Renal cortex interstitium (tissue), 11 donors: ENCODE results near the gene LPGAT1. TPM values are rescaled to one million over a fixed set of nuclear protein-coding genes. Genes with fewer than 3 reads are reported as not detected.
"Not testable (repeated sequence)": the region's sequence is repeated elsewhere in the genome, so short reads cannot be mapped to it uniquely, and the experiment has no call there.

Experiments
- DNase-seq, 11 donors: peaks; one replicate each; pipeline ENCODE4 v3.0.0-alpha.2; 2013; ENCODE audit warnings: low read depth in 9 of 11, low spot score in 4 of 11; ENCODE audit errors: extremely low read depth in 1 of 11
- polyA plus RNA-seq, 3 donors: library from polyadenylated mRNA; unstranded; fragments of 120-200 nt; gene quantifications; one replicate each; pipeline ENCODE4 v1.2.1, GENCODE V29; 2013; ENCODE audit not compliant: insufficient read length in 3 of 3

The LPGAT1 gene
- polyA plus RNA-seq, 3 donors: 23.8 to 28.7 (median 27.6) TPM

DNA sequence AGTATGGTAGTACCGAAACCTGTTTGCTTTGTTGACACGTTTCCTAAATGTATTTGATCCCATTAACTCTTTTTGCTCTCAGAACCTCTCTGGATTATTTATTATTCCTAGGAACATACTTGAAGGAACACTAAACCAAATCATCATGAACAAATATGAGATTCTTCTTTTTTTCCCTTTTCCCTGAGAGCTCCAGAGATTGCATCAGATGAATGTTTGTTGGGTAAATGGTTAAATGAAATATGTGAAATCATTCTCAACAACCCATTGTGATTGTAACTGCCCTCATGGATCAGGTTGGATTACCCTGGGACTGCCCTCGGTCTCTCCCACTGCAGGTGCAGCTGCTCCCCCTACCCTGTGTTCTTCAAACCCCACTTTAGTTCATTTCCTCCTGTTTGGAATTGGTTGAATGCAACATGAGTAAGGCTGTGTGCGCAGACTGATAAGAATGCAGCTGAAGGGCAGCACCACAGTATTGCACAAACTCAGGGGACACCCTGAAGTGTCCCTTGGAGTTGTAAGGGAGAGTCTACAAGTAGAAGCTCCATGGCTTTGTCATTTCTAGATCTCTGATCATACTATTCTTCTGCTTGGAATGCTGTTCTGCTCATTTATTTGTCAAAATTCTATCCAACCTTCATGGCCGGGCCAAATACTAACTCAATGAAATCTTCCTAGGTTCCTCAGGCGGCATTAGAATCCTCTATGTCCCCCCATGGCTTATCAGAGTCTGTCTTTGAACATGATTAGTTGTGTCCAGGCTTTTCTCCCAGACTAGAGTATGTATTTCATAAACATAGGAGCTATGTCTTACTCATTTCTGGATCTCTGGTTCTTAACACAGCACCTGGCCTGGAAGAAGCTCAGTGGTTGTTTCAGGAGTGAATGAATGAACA lies 108.0 kb downstream of the LPGAT1 start:
- DNase-seq: no peak

- not testable (repeated sequence) for DNase-seq
These were observed 114.0 kb downstream of the LPGAT1 start for GRCh38 chr1:211716555-211716954.

DNA sequence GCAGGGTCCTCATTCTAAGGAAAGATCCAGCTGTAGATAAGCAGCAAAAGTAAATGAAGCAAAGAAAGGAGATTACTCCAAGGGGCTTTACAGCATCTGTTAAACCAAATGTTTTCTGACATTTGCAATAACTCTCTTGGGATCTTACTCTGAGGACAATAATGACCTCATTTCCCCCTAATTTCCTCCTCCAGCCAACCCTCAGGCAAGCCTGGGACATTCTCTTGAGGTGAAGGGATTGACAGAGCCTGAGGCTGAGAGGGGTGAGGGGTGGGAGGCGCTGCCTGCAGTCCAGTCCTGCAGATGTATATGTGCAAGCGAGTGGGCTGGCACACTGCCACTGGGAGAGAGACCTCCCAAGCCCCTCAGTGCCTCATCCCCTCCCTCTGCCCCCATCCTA lies 114.6 kb downstream of the LPGAT1 start:
- no peak for DNase-seq

DNA sequence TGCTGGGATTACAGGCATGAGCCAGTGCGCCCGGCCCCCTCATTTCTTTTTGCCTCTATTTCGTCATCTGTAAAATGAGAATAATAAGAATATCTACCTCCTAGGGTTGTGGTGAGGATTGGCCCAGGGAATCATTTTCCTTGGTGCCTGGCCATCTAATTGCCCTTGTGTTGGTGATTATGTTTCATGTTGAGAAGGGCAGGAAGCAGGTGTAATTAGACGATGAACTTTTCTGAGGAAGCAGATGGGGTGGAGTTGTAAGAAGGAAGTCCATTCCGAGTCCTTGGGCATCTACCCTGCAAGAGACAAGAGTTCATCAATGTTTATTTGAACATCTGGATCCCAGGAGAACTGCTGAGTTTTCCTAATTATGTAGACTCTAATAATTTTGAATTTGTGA lies 116.4 kb downstream of the LPGAT1 start:
- DNase-seq: no peak

DNA sequence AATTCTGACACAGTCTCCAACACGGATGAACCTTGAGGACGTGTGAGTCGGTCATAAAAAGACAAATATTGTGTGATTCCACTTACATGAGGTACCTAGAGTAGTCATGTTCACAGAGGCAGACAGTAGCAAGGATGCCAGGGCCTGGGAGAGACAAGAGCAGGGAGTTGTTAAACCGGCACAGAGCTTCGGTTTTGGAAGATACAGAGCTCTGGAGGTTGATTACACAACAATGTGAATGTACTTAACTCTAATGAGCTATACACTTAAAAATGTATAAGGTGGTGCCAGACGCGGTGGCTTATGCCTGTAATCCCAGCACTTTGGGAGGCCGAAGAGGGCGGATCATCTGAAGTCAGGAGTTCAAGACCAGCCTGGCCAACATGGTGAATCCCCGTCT lies 117.3 kb downstream of the LPGAT1 start:
- DNase-seq: no peak

DNA sequence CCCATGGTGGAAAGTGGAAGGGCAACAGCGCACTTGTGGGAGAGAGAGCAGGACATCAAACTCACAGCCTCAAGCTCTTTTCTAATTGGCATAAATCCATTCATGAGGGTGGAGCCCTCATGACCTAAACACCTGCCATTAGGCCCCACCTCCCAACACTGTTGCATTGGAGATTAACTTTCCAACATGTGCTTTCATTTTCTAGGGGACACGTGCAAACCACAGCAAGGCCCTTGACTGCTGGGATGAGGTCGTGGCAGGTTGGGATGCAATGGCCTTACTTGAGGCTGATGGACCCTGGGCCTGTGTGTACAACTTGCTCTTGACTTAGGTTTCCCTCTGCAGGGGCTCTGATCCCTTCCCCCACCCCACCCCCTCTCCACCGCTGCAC lies 119.3 kb downstream of the LPGAT1 start:
- no peak for DNase-seq

DNA sequence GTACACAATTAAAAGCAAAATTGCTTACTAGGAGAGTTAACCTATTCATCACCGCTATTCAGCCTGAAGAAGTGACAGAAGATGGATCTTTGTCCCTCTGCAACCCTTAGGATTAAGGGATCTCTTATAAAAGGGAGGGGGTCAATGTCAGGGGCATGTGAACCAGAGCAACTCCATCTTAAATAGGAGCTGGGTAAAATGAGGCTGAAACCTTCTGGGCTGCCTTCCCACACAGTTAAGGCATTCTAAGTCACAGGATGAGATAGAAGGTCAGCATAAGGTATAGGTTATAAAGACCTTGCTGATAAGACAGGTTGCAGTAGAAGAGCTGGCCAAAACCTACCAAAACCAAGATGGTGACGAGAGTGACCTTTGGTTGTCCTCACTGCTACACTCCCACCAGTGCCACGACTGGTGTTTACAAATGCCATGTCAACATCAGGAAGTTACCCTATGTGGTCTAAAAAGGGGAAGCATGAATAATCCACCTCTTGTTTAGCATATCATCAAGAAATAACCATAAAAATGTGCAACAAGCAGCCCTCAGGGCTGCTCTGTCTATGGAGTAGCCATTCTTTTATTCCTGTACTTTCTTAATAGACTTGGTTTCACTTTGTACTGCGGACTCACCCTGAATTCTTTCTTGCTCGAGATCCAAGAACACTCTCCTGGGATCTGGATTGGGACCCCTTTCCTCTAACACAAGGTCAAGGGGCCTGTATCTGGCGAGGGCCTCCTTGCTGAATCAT lies 119.8 kb downstream of the LPGAT1 start:
- no peak for DNase-seq

- DNase-seq: no peak
These were observed 121.6 kb downstream of the LPGAT1 start for GRCh38 chr1:211708926-211709325.

GRCh38 chr1:211708006-211708405 lies 122.6 kb downstream of the LPGAT1 start:
- DNase-seq: no peak

DNA sequence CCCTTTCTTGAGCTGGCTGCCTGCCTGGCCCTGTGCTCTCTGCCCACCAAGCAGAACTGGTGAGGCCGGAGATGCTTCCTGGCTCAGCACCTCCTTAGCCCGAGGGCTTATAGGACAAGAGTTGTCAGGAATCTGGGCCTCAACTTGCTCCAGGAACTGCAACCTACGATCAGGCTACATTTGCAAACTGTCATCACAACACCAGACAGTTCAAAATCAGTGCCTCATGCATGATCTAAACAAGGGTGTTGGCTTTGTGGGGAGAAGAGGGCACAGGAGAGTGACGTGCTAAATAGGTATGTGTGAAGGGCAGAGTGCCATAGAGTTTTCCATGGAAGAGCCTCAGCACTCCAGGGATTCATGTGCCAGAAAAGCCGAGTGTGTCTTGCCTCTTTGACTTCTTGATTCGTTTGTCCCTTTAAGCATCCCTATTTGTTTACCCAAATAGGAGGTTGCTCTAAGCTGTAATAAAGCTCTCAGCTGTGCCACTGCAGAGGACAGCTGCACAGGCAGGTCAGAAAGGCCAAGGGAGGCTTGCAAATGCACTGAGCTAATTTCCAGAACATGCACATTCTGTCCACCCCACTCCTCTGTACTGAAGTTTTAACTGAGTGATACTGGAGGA lies 125.0 kb downstream of the LPGAT1 start:
- DNase-seq: no peak

- no peak for DNase-seq
These were observed 126.0 kb downstream of the LPGAT1 start for GRCh38 chr1:211704543-211704942.

GRCh38 chr1:211703812-211704537 lies 126.6 kb downstream of the LPGAT1 start:
- no peak for DNase-seq

DNA sequence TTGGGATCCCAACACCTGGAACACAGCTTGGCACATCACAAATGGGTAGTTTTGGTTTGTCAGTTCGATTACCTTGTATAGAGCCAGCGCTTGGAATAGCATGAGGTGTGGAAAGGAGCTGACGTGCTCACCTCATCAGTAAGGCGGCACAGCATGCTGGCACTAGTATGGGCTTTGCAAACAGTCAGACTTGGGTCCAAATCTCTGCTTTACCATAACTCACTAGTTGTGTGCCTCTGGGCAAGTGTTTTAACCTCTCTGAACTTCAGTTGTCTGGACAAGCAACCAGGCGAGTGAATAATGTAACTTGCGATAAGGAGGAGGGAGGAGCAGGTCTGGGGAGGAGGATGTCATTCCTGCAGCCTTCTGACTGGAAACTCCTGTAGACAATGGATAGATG lies 128.8 kb downstream of the LPGAT1 start:
- no peak for DNase-seq

DNA sequence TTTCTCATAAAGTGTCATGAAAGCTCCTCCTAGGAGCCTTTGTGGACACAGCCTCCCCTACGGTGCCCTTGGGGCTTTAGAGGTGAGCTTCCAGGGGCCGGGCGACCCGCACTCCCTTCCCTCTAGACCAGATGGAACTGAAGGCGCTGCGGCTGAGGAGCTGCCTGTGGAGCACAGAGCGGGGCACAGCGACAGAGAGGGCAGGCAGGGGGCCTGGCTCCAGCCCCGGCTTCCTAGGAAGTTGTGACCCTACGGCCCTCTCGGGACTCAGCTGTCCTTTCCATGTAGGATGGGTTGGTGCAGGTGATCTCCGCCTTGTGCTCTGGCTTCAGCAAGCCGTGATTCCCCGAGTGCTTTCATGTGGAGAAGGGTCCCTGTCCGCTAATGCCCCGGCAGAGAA lies 131.5 kb downstream of the LPGAT1 start:
- DNase-seq: no peak

DNA sequence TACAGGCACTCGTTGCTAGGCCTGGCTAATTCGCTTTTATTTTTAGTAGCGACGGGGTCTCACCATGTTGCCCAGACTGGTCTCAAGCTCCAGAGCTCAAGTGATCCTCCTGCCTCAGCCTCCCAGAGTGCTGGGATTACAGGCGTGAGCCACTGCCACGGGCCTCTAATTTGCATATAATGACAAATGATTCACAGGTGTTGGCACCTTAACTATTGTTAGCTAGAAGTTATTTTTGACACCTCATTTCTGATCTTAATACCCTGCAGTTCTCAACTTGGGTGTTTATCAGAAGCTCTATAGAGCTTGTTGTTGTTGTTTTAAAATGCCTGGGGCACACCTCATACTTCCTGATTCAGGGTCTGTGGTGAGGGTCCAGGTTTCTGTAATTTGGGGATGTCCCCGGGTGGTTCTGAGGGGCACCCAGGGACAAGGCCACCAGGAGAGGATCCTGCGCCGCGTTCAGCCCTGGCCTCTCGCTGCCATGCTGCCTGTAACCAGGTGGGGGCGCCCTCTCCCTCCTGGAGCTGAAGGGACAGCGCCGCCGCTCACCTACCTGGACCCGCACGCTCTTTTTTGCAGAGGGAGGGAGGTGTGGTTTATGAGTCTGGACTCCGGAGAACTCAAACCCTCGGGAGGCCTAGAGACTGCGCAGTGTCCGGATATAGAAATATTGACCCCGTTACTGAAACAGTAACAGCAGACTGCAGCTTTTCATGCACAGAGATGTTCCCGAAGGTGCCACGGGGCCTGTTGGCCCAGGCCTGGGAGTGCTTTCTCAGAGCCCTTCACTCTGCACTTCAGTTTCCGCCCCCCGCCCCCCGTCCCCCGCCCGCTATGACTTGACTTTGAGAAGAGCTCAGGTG lies 132.2 kb downstream of the LPGAT1 start:
- DNase-seq: peak in 9 of 11 donors; percentile 33 to 67 (median 56)

DNA sequence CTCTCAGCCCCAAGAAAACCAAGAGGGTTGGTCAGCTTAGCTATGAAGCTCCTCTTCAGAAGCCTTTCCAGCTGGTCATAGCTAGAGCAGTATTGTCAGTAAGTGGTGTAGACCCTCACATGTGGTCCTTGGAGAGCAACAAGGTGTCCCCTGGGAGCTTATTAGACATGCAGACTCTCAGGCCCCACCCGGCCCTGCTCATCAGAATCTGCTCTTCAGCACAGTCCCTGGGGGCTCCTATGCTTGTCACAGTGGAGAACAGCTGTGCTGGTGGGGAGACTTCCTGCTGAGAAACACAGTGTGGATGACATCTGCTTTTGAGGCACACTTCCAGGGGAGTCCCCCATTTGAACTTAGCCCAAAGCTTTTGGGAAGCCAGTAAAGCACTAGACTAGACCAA lies 133.2 kb downstream of the LPGAT1 start:
- DNase-seq: no peak

GRCh38 chr1:211695135-211695816 lies 135.3 kb downstream of the LPGAT1 start:
- DNase-seq: no peak

- not testable (repeated sequence) for DNase-seq
These were observed 136.7 kb downstream of the LPGAT1 start for GRCh38 chr1:211693911-211694310.
